ENCODE data around the gene AHNAK2.

The AHNAK2 gene

GRCh38 chr14:104933746-104934733 is 44.1 kb downstream of the AHNAK2 start:
- no peak overlapping the region for H3K4me3 ChIP-seq (ENCODE audit: control insufficient read depth, low read depth, low read length)
- no peak for TF ChIP-seq CTCF (conservative IDR thresholded peaks at IDR 0.05; ENCODE audit: control insufficient read depth, insufficient read depth, low read depth, low read length)
- no peak for DNase-seq (ENCODE audit: low read depth)

GRCh38 chr14:104932676-104933631 is 45.2 kb downstream of the AHNAK2 start:
- peak; percentile 48 for TF ChIP-seq CTCF (conservative IDR thresholded peaks at IDR 0.05; ENCODE audit: control insufficient read depth, insufficient read depth, low read depth, low read length)
- H3K4me3 ChIP-seq (ENCODE audit: control insufficient read depth, low read depth, low read length): peak overlapping the region; percentile 35
- peak; percentile 76 for DNase-seq (ENCODE audit: low read depth)

GRCh38 chr14:104931771-104932675 is 46.2 kb downstream of the AHNAK2 start:
- TF ChIP-seq CTCF (conservative IDR thresholded peaks at IDR 0.05; ENCODE audit: control insufficient read depth, insufficient read depth, low read depth, low read length): no peak
- no peak for DNase-seq (ENCODE audit: low read depth)
- H3K4me3 ChIP-seq (ENCODE audit: control insufficient read depth, low read depth, low read length): no peak overlapping the region

- H3K4me3 ChIP-seq (ENCODE audit: control insufficient read depth, low read depth, low read length): no peak overlapping the region
- DNase-seq (ENCODE audit: low read depth): no peak
- no peak for TF ChIP-seq CTCF (conservative IDR thresholded peaks at IDR 0.05; ENCODE audit: control insufficient read depth, insufficient read depth, low read depth, low read length)
Observed at GRCh38 chr14:104931304-104931770, 46.8 kb downstream of the AHNAK2 start.

- no peak overlapping the region for H3K4me3 ChIP-seq (ENCODE audit: control insufficient read depth, low read depth, low read length)
- TF ChIP-seq CTCF (conservative IDR thresholded peaks at IDR 0.05; ENCODE audit: control insufficient read depth, insufficient read depth, low read depth, low read length): no peak
- DNase-seq (ENCODE audit: low read depth): no peak
Observed at GRCh38 chr14:104930526-104931303, 47.5 kb downstream of the AHNAK2 start.

All from fibroblast of mammary gland (primary cell).